Stimulated activated CD8-positive, alpha-beta memory T cell treated with anti-CD3 and anti-CD28 coated beads, Interleukin-12 subunit alpha, Interleukin-12 subunit beta, amount 100 ng/mL, for 1 hour (primary cell): ENCODE results near the gene SETDB2.

Experiments
- DNase-seq: peaks from one replicate; pipeline ENCODE4 v3.0.0-alpha.2; 2020; ENCODE audit warnings: low read depth

The SETDB2 gene, protein sequence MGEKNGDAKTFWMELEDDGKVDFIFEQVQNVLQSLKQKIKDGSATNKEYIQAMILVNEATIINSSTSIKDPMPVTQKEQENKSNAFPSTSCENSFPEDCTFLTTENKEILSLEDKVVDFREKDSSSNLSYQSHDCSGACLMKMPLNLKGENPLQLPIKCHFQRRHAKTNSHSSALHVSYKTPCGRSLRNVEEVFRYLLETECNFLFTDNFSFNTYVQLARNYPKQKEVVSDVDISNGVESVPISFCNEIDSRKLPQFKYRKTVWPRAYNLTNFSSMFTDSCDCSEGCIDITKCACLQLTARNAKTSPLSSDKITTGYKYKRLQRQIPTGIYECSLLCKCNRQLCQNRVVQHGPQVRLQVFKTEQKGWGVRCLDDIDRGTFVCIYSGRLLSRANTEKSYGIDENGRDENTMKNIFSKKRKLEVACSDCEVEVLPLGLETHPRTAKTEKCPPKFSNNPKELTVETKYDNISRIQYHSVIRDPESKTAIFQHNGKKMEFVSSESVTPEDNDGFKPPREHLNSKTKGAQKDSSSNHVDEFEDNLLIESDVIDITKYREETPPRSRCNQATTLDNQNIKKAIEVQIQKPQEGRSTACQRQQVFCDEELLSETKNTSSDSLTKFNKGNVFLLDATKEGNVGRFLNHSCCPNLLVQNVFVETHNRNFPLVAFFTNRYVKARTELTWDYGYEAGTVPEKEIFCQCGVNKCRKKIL

DNA sequence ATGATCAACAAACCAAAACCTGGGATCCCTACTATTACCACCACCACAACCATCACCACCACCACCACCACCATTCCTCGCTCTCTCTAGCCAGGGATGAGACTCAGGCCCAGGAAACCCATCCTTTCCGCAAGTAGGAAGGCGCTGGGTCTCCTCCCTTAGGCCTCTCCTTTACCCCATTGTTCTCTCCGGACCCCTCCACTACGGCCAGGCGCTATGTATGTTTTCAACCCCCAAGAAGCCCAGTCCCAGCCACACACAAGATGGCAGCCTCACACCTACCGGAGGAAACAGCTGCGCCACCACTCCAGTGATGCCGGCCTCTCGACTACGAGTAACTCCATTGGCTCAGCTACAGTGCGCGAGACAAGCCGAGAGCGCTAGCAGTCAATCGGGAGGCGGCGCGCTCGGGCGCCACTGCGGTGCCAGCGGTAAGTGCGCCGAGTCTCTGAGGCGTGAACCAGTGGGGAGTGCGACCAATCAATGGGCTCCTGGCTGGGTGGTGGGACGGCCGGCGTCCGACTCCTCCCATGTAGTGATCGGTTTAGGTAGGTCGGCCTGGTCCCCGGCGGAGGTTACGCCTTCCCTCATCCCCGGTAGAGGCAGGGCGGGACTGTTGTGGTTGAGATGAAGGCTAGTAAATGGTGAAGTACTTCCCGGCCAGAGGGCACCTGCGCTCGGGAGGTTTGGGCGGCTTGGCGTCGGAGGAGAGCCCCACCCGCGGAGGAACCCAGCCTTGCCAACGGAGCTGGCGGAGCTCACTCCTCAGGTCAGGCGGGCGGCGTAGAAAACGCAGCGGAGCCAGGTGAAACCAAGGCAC is at the start of gene SETDB2, which contains the start of gene CAB39L:
Gene SETDB2, plus strand, starts transcription at position 571 of the 820 bp plus-strand sequence. CDS start 7,620 bp downstream, outside the sequence.
Gene CAB39L, minus strand, starts transcription at position 361 of the 820 bp plus-strand sequence. CDS start 61,154 bp downstream, outside the sequence.
- peak; percentile 98 for DNase-seq

DNA sequence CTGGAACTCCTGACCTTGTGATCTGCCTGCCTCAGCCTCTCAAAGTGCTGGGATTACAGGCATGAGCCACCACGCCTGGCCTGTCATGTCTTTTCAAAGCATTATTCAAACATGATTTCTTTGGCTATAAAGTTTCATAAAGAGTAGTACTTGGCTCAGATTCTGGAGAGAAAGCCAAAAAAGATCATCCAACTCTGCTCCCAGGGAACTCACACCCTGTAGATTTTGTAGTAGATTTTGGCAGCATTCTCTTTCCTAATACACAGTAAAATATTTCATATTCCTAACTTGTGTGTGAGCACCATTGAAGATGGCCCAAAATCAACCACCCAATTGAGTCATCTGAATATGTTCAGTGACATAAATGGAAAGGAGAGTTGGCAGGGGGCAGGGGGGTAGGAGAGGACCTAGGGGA is 48.6 kb upstream of the SETDB2 start:
- DNase-seq, result no peak

DNA sequence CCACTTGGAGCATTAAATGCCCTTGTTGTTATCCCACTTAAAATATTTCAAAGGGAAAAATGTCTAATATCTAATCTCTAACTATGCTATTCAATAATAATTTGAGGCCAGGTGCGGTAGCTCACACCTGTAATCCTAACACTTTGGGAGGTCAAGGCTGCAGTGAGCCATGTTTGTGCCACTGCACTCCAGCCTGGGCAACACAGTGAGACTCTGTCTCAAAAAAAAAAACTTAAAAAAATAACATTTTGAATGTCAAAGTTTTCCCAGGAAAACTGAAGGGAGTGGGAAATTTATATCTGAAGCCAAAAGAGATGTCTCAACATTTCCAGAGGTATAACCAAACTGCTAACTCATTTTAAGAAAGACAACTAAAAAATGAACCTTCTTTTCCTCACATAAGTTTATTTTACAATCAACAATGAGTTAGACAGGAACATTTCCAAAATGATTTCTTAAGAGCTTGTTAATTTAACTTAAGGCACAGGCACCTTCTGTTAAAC is 48.1 kb upstream of the SETDB2 start:
- DNase-seq, result no peak

DNA sequence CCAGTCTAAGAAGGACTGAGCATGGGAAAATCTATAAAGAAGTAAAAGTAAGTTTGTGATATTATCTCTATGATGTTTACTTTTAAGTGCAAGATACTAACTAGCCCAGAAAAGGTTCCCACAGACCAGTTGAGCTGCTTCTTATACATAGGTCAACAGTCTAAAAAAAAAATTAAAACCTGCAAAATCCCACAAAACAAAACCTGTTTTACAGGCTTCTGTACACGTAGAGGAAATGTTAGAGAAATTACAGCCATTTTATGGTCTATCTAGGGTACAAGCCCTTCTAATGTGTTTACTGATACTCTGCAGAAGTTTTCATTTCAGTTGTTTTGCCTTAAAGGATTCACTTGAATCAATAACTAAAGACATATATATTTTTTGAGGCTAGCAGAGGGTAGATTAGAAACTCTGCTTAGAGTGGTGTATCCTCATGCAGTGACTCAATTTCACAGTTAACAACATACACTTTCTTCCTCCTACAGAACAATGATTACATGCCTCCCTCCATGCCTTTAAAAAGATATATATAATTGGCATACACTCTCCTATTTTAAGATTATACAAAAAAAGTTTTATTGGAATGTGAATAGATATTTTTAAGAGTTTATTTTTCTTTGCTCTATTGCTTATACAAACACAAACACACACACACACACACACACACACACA is 44.1 kb upstream of the SETDB2 start:
- no peak for DNase-seq

DNA sequence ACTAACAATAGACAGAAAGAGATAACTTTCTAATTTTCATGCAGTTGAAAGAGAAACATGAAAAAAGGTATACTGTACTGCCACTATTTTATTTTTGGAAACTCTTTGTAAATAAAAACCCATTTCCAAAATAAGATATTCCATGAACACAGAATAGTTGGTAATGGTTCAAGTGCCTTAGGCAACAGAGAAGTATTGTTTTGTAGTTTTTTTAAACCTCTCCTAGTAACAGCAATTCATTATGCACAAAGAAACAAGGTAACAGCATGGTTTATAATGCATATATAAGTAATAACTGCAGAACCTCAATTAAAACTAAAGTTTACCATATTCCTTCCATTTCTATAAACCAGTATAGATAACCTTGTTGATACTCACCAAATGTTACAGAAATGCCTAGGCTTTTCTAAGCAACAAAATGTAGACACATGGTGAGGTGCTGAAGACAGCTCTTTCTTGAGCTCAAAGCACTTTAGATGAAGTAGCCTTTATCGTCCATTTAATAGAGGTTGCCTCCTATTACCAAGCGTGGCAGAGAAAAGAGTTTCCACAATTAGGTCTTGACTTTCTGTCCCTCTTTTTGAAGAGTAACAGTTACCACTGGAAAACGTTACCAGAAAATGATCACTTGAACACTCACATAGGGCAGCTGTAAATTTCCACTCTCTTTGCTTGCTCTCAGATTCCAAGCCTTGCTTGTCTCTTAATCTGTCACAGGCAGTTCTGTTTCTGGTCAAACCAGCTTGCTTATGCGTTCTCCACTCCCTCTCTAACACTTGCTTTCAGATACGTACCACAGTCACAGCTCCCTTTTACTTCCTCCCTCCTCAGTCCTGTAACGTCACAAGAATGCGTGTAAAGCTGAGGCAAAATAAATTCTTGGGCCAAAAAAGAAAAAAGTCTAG is 43.1 kb upstream of the SETDB2 start:
- DNase-seq, result no peak

DNA sequence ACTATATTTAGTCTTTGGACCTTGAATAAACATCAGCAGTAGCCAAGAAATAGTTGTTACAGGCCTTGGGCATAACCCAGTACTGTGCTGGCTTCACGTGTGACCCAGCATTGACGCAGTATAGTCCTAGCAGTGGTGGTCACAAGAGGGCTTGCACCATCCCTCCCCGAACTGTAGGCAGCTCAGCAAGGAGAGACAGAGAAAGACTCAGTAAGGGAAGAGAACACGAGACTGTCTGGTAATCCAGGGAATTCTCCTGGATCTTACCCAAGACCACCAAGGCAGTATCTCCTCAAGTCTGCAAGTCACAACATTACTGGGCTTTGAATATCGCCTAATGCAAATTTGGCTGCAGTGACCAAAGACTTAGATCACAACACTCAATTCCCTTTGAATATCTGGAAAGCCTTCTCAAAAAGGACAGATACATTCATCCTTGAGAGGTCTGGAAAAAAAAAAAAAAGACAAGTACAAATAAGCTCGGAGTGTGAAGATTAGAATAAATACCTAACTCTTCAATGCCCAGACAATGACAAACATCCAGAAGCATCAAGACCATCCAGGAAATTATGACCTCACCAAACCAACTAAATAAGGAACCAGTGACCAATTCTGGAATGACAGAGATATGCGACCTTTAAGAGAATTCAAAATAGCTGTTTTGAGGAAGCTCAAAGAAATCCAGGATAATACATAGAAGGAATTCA is 39.9 kb upstream of the SETDB2 start:
- DNase-seq, result no peak

DNA sequence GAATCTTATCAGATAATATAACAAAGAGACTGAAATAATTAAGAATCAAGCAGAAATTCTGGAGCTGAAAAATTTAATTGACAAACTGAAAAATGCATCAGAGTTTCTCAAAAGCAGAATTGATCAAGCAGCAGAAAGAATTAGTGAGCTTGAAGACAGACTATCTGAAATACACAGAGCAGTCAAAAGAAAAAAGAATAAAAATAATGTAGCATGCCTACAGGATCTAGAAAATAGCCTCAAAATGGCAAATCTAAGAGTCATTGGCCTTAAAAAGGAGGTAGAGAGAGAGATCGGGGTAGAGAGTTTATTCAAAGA is 39.4 kb upstream of the SETDB2 start:
- no peak for DNase-seq

DNA sequence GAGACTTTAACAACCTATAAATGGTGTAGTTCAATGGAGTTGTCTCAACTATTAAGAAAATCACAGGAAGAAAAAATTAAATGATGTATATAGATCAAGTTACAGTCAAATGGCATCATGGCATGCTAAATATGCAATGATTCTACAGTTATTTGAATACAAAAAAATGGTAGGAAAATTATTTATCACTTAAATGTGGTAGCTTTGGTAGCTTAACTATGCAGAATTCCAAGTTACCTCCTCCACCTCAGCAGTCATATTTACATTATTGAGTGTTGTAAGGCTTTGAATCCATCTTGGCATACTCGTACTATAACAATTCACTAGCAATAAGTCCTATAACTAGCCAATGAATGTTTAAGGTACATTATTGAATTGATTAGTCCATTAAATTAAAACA is 37.0 kb upstream of the SETDB2 start:
- no peak for DNase-seq

DNA sequence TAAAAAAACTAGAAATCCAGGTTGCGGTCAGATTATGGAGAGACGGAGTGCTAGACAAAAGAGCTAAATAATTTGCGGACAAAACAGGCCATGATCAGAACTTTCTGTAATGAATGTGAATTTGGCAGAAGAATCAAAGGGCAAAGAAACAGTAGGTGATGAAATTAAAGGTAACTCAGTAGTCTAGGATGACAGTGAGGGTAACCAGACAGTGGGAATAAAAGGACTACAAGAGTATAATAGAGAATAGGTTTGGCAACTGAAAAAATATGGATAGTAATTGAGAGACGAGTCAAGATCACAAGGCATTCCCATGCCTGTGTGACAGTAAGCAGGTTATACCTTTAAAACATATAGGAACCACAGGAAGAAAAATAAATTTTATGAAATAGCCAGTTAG is 36.1 kb upstream of the SETDB2 start:
- DNase-seq, result no peak

DNA sequence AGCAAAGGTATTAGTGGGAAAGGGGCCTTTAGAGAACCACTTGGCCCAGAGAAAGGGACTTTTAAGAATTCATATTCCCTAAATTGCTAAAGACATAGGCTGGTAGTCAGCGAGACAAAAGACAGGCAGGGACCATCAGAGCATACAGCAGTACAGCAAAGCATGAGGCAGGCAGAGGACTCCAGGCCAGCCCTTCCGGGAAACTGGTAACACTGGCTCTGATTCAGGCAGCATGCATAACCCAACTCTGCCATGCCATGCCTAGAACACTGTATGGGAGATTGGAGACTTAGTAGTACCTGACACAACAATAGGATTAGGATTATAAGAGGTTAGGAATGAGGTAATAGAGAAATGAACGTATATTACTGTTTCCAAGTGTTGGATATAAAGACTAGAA is 35.1 kb upstream of the SETDB2 start:
- no peak for DNase-seq

DNA sequence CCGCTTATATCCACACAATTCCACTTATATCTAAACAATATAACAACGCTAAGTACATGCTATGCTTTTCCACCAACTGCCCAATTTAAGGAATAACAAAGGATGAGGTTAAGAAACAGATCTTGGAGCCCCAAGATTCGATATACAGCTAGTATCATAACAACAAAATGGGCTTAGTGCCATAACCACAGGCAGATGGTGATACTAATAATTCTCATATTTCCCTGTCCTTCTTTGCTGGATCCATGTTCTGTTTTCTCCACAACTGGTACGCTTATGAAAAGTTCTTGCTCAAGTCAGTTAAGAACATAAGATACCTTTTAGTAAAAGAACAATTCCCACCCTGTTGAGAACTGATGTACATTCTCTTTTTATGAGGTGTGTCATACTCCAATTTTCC is 34.1 kb upstream of the SETDB2 start:
- no peak for DNase-seq

DNA sequence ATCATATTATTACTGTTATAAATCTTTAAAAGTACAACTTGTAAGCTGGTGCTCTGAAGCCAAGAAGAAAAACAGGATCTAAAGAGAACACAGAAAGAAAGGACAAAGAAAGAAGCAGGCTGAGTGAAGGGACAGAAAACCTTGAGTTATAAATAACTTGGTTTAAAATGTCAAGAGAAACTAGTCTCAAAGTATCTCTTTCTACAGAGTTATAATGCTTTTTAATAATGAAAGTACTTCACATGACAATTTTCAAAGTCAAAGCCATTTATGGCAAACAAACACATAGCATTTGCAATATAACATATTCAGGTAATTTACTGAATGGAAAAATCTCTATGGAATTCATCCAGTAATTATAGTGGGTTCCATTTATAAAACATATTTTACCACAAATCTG is 33.6 kb upstream of the SETDB2 start:
- no peak for DNase-seq

DNA sequence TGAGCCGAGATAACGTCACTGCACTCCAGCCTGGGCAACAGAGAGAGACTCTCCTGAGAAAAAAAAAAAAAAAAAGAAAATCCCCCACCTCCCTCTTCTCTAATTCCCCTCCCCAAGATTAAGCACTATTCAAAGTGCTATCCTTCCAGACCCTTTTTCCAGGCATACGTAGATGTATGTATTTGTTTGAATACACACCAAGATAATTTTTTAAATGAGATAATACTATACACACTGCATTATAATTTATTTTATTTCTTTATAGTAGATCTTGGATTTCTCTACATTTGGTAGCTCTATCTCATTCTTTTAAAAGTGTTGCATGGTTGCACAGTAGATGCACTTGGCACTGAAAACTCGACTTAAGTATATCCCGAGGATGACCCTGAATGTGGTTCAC is 32.7 kb upstream of the SETDB2 start:
- no peak for DNase-seq

DNA sequence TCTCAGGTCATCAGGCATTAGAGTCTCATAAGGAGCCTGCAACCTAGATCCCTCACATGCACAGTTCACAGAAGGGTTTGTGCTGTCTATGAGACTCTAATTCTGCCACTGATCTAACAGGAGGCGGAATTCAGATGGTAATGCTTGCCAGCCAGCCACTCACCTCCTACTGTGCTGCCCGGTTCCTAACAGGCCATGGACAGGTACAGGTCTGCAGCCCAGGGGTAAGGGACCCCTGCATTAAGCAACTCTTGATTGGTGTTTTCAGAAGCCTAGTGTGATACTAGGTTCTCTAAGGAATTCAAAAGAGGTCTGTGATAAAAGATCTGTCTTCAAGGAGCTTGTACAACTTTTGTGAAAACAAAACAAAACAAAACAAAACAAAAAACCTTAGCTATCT is 31.3 kb upstream of the SETDB2 start:
- no peak for DNase-seq

DNA sequence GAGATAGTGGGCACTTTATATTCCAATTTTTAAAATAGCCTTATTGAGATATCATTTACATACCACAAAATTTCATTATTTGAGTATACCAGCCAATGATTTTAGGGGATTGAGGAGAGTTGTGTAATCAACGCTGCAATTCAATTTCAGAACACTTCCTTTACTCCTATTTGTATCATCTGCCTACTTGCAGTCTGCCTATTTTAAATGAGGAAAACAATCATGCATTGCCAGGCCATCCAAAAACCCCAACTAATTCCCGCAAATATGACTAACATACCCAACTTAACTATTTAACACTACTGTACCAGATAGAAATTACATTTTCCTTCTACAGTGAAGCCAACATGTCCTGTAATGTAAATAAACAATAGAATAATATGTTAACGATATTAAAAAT is 26.9 kb upstream of the SETDB2 start:
- no peak for DNase-seq

DNA sequence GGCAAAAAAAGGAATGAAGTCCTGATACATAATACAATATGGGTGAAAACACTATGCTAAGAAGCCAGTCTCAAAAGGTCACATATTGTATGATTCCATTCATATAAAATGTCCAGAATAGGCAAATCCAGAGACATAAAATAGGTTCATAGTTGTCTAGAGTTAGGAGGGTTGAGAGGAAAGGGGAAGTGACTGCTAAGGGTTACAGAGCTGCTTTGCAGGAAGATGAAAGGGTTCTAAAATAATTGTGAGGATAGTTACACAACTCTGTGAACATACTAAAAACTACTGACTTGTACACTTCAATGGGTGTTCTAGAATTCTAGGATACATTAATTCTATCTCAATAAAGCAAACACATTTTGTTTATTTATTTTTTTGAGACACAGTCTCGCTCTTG is 25.9 kb upstream of the SETDB2 start:
- no peak for DNase-seq

DNA sequence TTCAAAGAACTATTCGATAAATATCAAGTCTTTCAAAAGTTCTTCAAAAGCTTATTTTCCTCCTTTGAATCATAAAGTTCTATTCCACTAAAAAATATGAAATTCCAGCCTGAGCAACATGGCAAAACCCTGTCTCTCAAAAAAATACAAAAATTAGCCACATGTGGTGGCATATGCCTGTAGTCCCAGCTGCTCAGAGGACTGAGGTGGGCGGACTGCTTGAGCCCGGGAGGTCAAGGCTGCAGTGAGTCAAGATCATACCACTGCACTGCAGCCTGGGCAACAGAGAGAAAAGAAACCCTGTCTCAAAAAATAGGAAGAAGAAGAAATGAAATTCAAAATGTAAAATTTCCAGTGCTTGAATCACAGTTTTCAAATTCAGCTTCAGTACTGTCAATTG is 24.8 kb upstream of the SETDB2 start:
- no peak for DNase-seq

DNA sequence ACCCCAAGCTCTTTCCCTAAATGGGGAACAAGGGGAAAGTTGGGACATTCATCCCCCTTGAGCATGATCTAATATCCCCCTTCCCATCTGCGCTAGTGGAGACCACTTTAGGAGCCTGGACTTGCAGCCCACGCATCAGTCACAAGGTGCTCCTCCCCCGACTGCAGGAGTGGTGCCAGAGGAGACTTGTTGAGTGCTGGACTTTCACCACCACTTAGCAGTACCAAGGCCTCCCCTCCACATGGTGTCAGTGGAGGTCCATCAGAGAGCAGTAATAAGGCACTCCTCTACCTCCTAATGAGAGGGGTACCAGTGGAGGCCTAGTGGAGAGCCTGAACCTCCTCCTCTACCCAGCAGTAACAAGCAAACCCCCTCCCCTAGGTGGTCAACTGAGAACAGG is 22.7 kb upstream of the SETDB2 start:
- no peak for DNase-seq

DNA sequence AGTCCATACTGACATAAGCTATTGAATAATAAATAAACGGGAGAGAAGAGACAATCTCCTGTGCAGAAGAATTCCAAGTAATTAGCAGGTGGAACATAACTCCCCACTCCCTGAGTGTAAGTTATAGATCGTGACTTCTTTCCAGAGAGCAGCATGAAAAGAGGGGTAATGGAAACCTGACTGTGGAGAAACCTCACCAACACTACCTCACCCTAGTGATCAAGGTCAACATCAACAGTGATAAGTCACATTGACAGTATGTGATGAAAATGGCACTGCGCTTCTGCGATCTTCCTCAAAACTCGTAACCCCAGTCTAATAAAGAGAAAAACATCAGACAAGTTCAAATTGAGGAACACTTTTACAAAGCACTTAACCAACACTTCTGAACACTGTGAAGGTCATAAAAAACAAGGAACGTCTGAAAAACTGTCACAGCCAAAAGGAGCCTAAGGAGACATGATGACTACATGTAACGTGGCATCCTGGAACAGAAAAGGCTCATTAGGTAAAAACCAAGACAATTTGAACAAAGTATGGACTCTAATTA is 20.0 kb upstream of the SETDB2 start:
- no peak for DNase-seq
